NB4 (cell line): ENCODE data around the gene ANP32A.
A peak's percentile ranks its signal among the peaks of the same experiment; 100 is the strongest.

Source experiments
- DNase-seq: peaks from one replicate; pipeline ENCODE4 v3.0.0; 2010; ENCODE audit warnings: low read depth
- H3K4me3 ChIP-seq: one replicate; pipeline ENCODE4 v1.5.1; 2011; ENCODE audit warnings: mild to moderate bottlenecking, low read depth, low read length, moderate library complexity
- CTCF ChIP-seq: IDR thresholded peaks from one replicate; pipeline ENCODE4 v1.5.1; 2012; ENCODE audit warnings: low read depth, low read length
- MYC ChIP-seq: IDR thresholded peaks from 2 replicates; pipeline ENCODE4 v1.6.1; 2011; ENCODE audit warnings: low read depth, low read length
- POLR2A ChIP-seq: IDR thresholded peaks from 2 replicates; pipeline ENCODE4 v1.6.1; 2011; ENCODE audit warnings: mild to moderate bottlenecking; ENCODE audit not compliant: insufficient read length; ENCODE audit errors: extremely low read depth
- TF ChIP-seq, protein P1 (sequence below): IDR thresholded peaks from 2 replicates; pipeline ENCODE4 v1.6.1; 2011; ENCODE audit warnings: low read depth, low read length

Gene ANP32A

DNA sequence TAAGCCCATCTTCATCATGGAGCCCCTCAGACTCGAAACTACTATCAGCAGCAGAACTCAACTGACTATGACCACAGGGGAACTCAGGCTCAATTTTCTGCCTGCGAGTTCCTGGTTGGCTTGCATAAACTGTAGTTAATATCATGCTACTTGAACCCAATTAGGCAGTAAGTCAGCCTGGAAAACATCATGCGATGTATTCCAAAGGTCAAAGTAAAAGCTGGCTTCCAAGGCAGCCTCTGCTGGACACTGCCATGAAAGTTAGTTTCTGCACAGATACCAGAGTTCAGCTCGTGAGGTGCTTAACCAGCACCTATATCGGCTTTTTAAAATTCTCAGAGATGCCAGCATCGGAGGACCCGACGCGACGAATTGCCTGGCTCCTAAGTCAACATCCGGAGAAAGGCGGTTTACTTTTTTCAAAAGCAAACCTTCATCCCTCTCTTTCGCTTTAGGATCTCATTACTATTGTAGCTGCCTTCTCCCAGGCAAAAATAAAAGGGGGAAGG lies 3.8 kb downstream of the ANP32A start:
- H3K4me3 ChIP-seq = peak overlapping the region; percentile 81
- peak; percentile 49 for DNase-seq
- TF ChIP-seq, protein P1, sequence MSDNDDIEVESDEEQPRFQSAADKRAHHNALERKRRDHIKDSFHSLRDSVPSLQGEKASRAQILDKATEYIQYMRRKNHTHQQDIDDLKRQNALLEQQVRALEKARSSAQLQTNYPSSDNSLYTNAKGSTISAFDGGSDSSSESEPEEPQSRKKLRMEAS = no peak
- TF ChIP-seq MYC (no peak), POLR2A (no peak), CTCF (no peak)

DNA sequence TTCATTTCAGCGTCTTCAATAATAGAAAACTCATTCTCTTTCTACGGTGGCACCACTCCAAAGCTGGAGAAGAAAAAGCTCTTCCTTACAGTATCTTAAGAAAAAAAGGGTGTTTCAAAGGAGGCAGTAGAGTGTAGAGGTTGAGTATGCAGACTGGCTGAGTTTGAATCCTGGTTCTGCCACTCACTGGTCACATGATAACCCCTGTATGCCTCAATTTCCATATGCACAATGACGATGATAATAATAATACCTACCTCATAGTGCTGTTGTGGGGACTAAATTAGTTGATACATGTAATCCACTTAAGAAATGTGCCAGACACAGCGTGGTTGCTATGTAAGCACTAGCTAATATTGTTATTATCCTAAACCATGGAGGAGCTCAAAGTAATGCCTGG lies 4.5 kb downstream of the ANP32A start:
- peak overlapping the region; percentile 81 for H3K4me3 ChIP-seq

GRCh38 chr15:68815598-68815997 lies 5.1 kb downstream of the ANP32A start:
- DNase-seq = peak; percentile 76

More for the DNA sequence above, 4.5 kb downstream of the ANP32A start:
- no peak for TF ChIP-seq POLR2A
- TF ChIP-seq, protein P1 = no peak
- TF ChIP-seq CTCF = no peak
- no peak for TF ChIP-seq MYC
- DNase-seq = no peak

GRCh38 chr15:68814596-68814995 lies 6.1 kb downstream of the ANP32A start:
- TF ChIP-seq MYC (no peak), POLR2A (no peak), CTCF (no peak)
- TF ChIP-seq, protein P1 = no peak
- H3K4me3 ChIP-seq = no peak overlapping the region
- DNase-seq = no peak

More at GRCh38 chr15:68815598-68815997, 5.1 kb downstream of the ANP32A start:
- TF ChIP-seq POLR2A (no peak), MYC (no peak), CTCF (no peak)
- TF ChIP-seq, protein P1 = no peak
- H3K4me3 ChIP-seq = peak overlapping the region; percentile 81

DNA sequence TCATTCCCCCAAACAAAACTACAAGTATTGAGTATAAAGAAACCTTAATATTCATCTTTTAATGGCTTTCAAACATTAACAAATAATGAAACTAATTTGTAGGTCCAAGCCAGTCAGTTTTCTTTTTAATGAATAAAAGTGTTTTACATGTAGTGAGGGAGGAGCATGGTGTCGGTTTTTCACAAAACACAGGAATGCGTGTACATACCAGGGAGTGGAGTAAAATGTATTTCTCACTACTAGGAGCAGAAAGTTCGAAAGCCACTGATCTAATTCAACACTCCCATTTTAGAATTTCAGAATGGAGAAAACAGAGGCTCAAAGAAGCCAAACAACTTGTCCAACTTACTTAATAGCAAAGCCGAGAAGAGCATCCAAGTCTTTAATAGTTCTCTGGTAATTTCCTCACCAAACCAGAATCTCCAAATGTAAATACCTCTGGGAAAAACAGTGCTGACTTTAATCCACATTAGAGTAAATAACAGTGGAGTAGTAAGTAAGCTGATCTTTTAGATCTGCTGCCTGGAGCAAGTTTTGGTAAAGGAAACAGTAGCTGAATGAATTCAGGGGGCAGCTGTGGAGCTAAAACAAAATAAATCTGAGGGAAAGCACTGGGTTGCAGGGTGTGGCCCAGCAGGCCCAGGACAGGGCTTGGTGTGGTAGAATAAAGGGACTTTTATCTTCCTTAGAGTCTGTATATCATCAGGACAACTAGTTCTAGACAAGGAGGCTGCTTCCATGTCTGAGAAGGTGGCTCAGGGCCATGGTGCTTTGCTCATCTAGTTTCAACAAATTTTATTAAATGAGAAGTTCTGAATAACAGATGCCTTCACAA lies 7.9 kb downstream of the ANP32A start:
- no peak for DNase-seq
- TF ChIP-seq, protein P1 = no peak
- TF ChIP-seq CTCF = no peak
- TF ChIP-seq POLR2A = no peak
- TF ChIP-seq MYC = no peak
- no peak overlapping the region for H3K4me3 ChIP-seq
